ENCODE measurements around the gene DOK7.

DNA sequence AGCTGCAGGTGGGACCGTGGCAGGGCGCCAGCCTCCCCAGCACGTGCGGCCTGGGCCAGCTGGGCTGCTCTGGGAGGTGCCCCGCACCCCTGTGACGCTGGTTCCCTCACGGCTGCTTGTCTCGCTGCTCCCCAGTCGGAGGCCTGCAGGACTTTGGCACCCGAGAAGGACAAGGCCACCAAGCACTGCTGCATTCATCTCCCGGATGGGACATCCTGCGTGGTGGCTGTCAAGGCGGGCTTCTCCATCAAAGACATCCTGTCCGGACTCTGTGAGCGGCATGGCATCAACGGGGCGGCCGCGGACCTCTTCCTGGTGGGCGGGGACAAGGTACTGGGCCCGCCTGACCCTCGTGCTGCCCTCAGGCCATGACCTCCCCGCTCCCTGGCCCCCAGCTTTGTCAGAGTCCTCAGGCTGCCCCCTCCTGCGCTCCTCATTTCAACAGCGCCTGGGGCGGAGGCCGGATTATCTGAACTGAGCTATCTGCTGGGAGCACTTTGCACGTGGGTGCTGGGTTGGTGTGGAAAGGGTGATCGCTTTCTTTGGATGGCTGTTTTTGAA is 40.8 kb upstream of the DOK7 start:
- TF ChIP-seq, protein P1, sequence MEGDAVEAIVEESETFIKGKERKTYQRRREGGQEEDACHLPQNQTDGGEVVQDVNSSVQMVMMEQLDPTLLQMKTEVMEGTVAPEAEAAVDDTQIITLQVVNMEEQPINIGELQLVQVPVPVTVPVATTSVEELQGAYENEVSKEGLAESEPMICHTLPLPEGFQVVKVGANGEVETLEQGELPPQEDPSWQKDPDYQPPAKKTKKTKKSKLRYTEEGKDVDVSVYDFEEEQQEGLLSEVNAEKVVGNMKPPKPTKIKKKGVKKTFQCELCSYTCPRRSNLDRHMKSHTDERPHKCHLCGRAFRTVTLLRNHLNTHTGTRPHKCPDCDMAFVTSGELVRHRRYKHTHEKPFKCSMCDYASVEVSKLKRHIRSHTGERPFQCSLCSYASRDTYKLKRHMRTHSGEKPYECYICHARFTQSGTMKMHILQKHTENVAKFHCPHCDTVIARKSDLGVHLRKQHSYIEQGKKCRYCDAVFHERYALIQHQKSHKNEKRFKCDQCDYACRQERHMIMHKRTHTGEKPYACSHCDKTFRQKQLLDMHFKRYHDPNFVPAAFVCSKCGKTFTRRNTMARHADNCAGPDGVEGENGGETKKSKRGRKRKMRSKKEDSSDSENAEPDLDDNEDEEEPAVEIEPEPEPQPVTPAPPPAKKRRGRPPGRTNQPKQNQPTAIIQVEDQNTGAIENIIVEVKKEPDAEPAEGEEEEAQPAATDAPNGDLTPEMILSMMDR (IDR thresholded peaks at IDR 0.05; ENCODE audit: borderline replicate concordance, extremely low read depth, low read length, poor library complexity, severe bottlenecking), result no peak
- TF ChIP-seq EZH2 (IDR thresholded peaks at IDR 0.05; ENCODE audit: borderline replicate concordance, low read depth, low read length, severe bottlenecking), result no peak
